ENCODE results near the gene RAB1B.
"Not testable (repeated sequence)": the region's sequence is repeated elsewhere in the genome, so short reads cannot be mapped to it uniquely, and the experiment has no call there.

The RAB1B gene

DNA sequence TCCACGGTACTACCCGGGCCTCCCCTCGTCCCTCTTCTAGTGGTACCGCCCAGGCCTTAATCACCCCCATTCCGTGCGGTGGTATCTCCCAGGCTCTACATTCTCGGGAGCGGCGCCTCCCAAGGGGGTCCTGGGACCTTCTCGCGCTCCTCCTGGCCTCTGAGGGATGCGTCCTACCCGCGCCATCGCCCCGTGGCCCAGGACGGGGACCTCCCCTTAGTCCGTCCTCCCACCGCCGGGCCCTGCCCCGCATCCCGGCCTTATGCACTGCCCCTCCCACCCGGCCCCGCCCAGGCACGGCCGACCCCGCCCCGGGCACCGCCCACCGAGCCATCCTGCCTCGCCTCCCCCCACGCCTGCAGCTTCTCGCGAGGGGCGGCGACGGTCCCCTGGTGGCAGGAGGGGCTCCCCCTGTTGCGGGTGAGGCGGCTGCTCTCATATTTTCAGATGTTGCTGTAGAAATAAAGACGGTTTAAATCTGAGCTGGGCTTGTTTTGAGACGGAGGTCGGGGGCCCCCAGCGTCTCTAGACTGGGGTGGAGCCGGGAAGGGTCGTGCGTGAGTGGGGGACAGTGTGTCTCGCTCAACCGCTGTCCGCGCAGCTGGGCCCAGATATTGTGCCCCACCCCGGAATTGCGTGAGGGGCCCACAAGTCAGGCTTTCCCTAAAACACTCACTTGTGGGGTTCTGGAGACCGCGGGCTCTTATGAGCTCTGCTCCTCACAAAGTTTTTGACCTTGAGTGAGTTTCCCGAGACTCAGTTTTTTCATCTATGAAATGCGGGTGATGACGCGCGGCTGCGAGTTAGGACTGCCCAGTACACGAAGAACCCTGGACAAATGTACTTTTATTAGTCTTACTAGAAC is 828 bp upstream of the RAB1B start:
- DNase-seq, result peak; percentile 73 to 88 (median 81)

DNA sequence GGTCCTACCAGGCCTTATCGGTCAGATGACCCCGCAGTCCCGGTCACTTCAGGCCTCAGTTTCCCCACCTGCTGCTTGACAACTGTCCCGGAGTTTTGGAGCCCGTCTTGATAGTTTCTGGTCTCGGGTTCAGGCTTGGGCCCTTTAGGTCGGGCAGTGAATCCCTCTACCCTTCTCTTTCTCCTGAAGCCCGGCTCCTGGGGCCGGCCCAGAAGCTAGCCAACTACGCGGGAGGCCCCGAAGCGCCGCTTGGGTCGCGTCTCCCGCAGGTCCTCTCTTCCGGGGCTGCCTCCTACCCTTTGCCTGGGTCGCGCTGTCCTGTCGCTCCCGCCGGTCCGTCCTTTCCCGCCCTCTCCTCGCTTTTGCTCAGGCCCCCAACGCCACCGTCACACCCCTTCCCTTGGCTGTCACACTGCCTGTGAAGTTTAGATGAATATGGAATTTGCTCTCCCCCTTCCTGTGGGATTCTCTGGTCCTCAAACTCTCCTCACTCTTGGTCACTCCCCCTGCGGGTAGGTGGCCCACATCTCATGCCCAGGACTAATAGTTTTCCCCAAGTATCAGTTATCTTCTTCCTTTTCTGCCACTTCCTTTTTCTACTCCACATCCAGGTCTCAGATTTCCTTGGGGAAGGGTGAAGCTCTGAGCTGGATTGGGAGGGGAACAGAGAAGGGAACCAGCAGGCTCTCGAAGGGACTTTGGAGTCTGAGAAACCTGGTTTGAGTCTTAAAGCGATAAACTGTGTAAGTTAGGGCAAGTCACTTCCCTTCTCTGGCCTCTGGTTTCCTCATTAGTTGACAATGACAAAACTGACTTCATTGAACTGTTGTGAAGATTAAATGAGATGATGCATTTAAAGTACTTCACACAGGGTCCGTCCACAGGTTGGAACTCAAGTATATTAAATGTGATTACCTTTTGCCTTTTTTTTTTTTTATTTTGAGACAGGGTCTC is 790 bp downstream of the RAB1B start:
- DNase-seq, result peak in 1 of 5 experiments; percentile 50

DNA sequence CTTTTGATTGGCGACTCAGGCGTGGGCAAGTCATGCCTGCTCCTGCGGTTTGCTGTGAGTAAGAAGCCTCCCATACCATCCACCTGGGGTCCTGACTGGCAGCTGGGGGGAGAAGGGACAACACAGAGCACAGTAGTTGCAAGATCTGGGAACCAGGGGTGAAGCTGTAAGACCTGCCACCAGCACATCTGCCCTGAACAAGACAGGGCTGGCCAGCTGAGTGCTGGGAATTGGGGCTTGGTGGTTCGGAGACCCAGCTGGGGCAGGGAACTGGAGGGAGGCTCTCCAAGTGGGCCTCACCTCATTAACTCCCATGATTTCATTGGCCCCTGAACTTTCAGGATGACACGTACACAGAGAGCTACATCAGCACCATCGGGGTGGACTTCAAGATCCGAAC is 3.4 kb downstream of the RAB1B start:
- no peak for DNase-seq

DNA sequence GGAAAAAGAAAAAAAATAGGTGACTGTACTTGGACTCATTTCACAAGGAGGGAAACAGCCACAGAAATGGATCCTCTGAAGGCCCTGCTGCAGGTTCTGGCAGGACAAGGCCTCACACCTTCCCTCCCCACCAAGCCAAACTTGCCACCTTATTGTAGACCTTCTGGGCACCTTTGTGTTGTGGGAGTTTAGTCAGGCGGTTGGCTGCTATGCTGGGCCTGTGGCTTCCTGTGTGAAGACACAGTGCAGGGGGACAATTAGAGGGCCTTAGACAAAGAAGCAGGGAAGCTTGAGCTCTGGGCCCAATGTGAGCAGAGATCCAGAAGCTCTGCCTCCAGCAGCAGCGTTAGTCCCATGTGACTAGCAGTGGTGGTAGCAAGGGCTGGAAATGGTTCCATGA is 4.2 kb downstream of the RAB1B start:
- DNase-seq, result peak in 1 of 5 experiments; percentile 65

DNA sequence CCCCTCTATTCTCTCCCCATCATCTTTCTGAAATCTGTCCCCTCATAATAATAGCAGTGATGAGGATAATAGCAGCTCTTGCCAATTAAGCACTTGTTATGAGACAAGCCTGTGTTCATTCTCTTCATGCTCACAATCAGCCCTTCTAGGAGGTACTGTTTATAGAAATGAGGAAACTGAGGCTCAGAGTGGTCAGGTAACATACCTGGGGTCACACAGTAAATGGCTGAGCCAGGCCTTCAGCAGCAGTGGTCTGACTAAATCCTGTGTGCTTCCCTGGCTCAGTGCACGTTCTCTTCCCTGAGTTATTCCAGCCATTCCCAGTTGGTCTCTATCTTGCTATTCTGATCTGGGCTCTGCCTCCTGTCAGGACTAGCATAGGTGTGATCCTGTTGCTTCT is 5.8 kb downstream of the RAB1B start:
- DNase-seq, result no peak

GRCh38 chr11:66275396-66275795 is 7.0 kb downstream of the RAB1B start:
- no peak for DNase-seq

DNA sequence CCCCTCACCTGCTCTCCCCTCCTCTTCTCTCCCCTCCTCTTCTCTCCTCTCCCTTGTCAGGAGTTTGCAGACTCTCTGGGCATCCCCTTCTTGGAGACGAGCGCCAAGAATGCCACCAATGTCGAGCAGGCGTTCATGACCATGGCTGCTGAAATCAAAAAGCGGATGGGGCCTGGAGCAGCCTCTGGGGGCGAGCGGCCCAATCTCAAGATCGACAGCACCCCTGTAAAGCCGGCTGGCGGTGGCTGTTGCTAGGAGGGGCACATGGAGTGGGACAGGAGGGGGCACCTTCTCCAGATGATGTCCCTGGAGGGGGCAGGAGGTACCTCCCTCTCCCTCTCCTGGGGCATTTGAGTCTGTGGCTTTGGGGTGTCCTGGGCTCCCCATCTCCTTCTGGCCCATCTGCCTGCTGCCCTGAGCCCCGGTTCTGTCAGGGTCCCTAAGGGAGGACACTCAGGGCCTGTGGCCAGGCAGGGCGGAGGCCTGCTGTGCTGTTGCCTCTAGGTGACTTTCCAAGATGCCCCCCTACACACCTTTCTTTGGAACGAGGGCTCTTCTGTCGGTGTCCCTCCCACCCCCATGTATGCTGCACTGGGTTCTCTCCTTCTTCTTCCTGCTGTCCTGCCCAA is 7.7 kb downstream of the RAB1B start:
- no peak for DNase-seq

DNA sequence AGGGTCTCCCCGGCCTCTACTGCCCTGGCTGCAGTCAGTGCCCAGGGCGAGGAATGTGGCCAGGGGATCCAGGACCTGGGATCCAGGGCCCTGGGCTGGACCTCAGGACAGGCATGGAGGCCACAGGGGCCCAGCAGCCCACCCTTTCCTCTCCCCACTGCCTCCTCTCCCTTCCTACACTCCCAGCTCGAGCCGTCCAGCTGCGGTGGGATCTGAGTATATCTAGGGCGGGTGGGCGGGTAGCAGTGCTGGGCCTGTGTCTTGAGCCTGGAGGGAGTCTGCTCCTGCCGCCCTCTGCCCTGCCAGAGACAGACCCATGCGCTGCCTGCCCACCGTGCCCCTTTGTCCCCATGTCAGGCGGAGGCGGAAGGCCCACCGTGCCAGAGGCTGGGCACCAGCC is 8.2 kb downstream of the RAB1B start:
- not testable (repeated sequence) for DNase-seq

- not testable (repeated sequence) for DNase-seq
Measured at GRCh38 chr11:66277064-66277463, 8.6 kb downstream of the RAB1B start.

GRCh38 chr11:66277471-66278362 is 9.3 kb downstream of the RAB1B start, which contains the start of gene CNIH2:
CNIH2 (plus strand) TSS chr11:66278175; CDS start chr11:66278457, 282 bp downstream.
- DNase-seq, result peak in 4 of 5 experiments; percentile 29 to 52 (median 42)

- peak in 1 of 5 experiments; percentile 27 for DNase-seq
Measured at GRCh38 chr11:66278363-66279091, 10.1 kb downstream of the RAB1B start.

DNA sequence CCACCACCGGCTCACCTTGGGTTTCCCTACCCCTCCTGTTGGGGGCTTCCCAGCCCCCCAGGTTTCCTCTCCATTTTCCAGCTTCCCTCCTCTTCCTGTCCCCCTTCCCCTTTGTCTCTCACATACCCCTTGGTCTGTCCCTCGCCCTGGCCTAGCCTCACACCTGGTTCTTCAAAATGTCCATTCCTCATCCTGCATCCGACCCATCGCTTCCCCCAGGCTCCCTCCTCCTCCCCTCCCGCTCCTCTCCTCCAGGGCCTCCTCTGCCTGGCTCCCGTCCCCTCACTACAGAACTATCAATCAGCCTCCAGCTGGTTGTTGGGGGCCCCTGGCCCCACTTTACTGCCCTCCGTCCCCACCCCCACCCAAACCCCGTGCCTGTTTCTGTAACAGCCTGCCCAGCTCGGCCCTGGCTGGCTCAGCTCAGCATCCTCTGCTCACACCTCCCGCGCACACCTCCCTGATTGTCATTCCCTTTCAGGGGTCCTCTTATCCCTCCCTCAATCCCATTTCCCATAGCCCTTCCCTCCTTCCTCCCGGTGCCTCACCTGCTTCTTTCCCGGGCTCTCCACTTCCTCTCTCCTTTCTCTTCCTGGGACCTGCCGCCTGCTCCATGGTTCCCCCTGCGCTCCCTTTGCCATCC is 10.8 kb downstream of the RAB1B start:
- no peak for DNase-seq

GRCh38 chr11:66280428-66280827 is 12.0 kb downstream of the RAB1B start:
- DNase-seq, result no peak

DNA sequence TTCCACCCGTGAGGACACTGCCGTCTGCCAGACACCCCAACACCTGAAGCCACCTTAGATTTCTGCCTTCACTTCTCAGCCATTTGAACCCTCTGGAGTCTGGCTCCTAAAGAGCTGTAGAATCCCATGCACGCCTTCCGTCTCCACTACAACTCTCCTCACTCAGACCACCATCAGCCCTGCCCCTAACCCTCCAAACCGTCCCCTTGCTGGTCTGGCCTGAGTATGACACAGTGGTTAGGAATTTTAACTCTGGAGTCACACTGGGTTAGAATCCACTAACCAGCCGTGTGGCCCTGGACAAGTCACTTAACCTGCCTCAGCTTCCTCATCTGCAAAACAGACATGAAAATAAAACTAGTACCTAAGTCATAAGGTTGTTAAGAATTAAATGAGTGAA is 12.6 kb downstream of the RAB1B start:
- DNase-seq, result no peak

GRCh38 chr11:66281776-66282467 is 13.5 kb downstream of the RAB1B start:
- DNase-seq, result no peak

GRCh38 chr11:66282468-66283455 is 14.3 kb downstream of the RAB1B start:
- DNase-seq, result peak; percentile 97 to 100 (median 99)

GRCh38 chr11:66283461-66284105 is 15.1 kb downstream of the RAB1B start:
- DNase-seq, result no peak

DNA sequence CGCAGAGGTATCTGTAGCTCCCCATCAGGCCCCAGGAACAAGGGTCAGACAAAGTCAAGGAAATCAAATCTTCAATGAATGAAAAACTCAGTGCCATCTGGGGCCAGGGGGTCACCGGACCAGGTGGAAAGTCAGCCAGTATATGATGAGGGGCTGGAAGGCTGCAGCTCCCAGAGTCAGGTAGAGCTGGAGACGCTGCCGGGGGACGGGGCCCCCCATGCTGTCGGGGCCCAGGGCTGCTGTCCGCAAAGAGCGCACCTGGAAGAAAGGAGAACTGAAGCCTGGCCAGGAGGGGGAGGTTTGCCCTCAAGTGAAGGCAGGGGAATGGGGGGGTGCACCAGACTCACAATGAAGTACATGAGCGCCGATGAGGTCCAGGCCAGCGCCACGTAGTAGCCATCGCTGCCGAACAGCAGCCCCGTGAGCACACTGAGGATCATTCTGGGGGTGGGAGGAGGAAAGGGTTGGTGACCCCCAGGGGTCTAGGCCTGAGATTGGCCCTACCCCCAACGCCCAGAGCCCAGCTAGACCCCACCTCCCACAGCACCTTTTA is 16.2 kb downstream of the RAB1B start:
- DNase-seq, result no peak
